ENCODE results near the gene MRPL36.

The MRPL36 gene

DNA sequence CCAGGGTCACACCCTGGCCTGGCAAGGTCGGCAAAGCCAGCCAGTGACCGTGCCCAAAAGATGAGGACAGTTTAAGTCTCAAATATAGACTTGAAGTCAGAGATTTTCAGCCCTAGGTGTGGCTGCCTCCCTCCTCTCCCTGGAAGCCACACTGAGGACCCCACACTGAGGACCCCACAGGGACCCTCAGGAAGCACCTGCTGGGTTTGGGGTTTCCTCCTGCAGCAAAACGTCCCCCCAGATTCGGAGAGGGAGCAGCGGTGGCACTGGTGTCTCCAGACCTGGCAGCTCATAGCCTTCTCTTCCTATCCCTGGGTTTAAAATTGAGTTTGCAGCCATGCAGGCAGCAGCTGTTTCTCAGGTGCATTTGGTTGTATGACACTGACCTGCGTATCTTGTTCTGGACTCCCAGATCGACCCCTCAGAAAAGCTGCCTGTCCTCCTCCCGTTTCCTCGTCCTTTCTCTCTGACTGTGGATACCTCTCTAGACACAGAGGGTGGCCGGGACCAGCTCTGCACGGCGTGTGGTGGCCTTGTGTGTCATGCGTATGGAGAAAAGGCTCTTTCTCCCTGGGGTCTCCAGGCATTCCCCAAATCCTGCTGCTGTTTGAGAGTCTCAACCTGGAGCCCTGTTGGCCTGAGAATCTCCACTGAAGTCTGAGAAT, 36.6 kb downstream of the MRPL36 start:
- DNase-seq: no peak

GRCh38 chr5:1762121-1762882, 37.3 kb downstream of the MRPL36 start:
- DNase-seq: no peak

- no peak for DNase-seq
Observed at GRCh38 chr5:1761453-1761755, 38.2 kb downstream of the MRPL36 start.

DNA sequence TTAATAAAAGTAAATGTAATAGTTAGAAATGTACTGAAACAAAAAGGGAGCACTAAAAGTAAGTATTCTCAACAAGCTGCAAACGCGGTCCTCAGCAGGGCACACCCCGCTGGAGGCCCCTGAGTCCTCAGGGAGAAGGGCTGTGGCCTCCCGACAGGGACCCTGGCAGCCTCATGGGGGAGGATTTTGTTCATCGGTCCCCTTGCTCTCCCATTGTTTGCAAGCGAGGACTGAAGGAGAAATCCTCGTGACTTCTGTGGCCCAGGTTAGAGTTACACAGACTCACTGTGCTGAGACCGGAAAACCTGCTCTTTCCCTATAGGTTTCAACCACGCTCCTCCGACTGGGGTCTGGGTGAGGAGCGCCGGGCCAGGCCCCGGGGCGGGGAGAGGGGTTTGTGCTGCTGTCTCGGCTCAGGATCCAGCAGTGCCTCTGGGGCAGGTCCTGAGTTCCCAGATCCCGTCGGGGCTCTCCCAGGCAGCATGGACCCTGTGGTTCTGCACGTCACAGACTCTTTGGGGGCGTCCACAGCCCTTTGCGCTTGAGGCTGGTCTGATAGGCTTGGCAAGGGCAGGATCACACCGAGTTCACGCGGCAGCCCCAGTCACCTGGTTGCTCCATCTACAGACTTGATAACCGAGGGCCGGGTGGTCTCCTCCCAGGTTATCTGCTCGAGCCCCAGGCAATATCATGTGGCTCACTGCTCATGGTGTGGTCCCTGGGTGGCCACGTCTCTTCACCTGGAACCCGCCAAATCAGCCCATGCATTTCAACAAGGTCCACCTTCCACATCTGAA, 38.8 kb downstream of the MRPL36 start:
- DNase-seq: no peak

GRCh38 chr5:1760231-1760630, 39.4 kb downstream of the MRPL36 start:
- DNase-seq: no peak

DNA sequence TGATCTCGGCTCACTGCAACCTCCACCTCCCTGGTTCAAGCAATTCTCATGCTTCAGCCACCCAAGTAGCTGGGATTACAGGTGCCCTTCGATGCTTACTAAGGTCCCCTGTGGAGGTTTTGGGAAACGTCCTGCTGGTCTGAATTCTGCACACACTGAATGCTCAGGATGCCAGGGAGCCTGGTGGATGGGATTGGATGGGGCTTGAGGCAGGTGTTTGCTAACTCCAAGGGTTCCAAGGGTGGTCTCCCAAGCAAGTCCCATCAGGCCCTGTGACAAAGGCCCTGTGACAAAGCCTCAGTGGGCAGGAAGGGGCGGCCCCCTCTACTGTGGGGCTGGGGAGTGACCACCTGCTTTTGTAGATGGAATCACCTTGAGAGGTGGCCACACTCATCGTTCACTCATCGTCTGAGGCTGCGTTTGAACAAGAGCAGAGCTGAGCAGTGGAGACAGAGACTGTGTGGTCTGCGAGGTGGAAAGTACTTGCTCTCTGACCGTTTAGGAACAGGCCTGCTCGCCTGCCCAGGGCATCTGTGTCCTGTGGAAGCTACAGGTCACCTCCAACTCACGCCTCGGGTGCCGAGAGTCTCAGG, 40.2 kb downstream of the MRPL36 start:
- DNase-seq: no peak

DNA sequence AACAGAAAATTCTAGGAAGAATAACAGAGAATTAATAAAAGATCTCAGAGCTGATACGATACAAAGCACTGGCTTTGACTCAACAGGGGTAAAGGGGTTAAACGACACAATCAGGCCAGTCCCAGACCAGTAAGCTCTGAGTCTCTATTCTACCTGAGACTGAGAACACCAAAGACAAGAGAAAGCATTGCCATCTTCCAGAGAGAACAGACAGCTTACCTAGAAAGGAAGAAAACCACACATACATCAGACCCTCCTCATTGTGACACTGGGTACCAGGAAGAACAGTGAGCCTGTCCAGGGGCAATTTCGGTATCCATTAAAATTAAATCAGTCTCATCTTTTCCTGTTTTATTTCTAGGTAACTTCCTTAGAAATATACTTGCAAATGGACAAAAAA, 41.1 kb downstream of the MRPL36 start:
- no peak for DNase-seq

DNA sequence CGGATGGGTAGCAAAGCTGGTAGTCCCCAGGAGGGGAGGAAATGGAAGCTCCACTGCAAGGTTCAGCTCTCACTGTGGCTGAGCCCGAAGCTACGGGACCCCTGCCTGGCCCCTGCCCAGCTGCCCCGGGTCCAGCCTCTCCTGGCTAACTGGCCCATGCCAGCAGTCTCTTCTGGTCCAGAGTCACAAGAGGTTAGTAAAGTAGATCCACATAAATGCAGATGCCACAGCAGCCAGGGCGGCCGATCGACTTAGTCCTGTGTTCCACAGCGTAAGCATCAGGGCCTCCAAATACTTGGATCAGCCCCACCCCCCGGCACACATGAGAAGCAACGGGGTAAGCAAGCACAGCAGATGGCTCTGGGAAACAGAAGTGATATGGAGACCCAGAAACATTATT, 42.1 kb downstream of the MRPL36 start:
- DNase-seq: no peak

DNA sequence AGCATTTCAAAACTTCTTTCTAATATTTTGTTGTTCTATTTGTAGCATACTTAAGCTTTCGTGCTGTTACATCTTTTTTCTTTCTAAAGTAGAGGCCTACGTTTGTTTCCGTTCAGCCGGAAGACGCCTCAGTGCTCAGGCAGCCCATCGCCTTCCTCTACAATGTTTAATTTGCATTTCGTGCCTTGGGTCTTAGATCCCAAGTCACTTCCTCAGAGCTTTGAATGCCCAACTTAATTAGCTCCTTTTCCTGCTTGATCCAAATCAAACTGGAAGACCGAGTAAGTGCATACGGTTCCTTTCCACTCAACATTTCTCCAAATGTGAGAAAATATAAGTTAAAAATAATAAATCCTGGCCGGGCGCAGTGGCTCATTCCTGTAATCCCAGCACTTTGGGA, 43.2 kb downstream of the MRPL36 start:
- no peak for DNase-seq

GRCh38 chr5:1755321-1755949, 44.2 kb downstream of the MRPL36 start:
- DNase-seq: no peak

- DNase-seq: no peak
Observed at GRCh38 chr5:1754531-1755220, 45.0 kb downstream of the MRPL36 start.

DNA sequence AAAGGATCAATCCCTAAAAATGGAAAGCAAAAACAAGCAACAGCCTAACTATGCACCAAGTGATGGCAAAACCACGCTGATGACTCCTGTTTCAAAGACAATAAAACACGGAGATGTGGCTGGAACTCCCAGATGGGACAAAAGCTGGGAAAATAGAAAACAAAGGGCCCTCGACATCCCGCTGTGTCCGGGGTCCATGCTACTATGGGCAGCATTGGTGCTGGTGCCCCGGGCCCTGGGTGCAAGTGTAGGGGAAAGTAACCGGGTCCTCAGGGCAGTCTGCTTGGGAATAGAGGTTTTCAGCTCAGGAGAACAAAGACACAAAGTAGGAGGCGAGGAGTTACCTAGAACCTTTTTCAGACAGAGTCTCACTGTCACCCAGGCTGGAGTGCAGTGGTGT, 46.1 kb downstream of the MRPL36 start:
- no peak for DNase-seq

DNA sequence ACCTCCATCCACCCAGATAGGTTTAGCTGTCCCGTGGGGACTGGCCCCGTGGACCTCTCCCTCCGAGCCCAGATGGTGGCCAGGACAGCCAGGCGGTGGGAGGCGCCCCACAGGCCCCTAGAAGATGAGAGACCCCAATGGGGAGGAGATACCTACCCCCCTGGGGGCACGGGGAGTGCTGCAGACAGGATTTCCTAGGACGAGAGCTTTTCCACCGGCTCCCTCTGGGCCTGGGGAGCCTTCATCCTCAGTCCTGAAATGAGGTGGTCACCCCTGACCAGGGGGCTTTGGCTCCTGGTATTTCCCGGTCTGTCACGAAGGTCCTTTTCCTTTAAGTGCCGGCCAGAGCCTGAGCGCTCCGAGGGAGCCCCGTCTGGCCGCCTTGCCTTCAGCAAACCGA, 46.8 kb downstream of the MRPL36 start:
- DNase-seq: no peak

DNA sequence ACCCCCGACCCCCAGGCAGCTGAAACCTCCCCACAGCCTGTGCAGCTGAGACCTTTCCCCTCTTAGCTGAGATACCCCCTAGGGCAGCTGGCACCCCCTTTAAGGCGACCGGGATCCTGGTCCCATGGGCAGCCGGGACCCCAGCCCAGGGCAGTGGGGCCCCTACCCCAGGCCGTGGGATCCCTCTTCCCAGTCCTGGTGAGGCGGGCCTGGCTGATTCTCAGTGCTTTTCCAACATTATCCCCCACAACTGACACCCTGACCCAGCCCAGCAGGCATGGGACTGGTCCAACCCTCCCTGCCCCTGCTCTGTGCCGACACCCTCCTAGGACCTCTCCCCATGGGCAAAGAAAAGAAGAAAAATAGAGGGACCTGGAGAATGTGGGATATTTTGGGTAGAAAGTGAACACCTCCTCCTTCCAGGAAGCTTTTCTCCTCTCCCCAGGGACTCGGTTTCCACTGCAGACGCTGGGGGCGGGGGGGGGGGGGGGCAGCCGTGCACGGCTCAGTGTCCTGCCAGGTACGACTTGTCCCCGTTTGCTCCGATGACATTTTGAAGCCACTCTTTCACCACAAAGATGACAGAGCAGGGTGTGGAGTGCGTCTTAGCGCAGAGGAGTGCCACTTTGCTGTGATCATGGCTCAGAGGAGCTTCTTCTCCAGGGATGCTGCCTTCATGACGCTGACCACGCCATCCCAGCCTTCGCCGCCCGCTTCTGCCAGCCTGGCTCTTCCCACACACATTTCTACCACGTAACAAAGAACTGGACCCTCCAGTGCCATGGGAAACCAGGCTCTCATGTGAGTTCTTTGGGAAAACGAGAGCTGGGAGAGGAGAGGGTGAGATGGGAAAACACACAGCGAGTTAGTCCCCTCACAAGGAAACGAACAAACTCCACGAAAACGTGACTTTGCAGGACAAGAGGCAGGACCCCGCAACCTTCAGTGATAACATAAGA, 47.5 kb downstream of the MRPL36 start:
- DNase-seq: no peak

DNA sequence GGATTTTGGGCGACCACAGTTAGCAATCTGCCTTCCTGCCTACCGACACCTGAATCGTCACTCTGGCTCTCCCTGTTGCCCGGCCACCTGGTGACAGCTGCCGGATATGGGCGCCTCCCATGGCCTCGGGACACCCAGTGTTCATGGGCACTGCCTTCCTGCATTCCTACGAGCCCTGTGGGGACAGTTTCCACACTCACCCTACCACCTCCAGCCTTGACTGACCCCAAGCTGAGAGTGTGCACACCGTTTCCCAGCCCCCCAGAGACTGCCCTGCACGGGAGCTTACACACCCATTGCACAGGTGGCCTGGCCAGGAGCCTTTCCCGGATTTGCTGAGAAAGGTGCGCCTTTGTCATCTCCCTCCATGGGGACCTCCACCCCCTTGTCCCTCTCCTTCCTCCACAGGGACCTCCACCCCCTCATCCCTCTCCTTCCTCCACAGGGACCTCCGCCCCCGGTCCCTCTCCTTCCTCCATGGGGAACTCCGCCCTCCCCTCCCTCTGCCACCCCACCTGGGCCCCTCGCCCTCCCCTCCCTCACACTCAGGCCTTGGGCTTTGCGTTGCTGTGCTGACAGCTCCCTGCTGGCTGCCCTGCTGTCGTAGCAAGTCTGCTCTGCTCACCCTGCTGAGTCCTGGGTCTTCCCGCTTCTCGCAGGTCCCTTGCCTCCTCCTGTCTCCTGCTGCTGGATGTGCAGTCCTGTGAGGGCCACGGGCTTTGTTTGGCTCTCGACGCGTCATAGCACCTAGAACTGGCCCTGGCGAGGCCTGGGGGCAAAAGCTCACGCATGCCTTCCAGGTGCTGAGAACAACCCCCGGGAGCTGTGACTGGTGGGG, 48.4 kb downstream of the MRPL36 start:
- no peak for DNase-seq

GRCh38 chr5:1750469-1750868, 49.2 kb downstream of the MRPL36 start:
- no peak for DNase-seq

- DNase-seq: no peak
Observed at GRCh38 chr5:1749346-1750124, 50.1 kb downstream of the MRPL36 start.

- no peak for DNase-seq
Observed at GRCh38 chr5:1748845-1749244, 50.8 kb downstream of the MRPL36 start.
